Non-pigmented ciliary epithelial cell (primary cell): ENCODE data around the gene CDC27.
"Not testable (repeated sequence)": the region's sequence is repeated elsewhere in the genome, so short reads cannot be mapped to it uniquely, and the experiment has no call there.

Experiments used
- DNase-seq: peaks from one replicate; pipeline ENCODE4 v3.0.0-alpha.2; 2010; ENCODE audit warnings: low read depth

The CDC27 gene

GRCh38 chr17:47219621-47220475, 30.8 kb upstream of the CDC27 start:
- no peak for DNase-seq

GRCh38 chr17:47218896-47219430, 29.9 kb upstream of the CDC27 start:
- DNase-seq = no peak

GRCh38 chr17:47217279-47217678, 28.2 kb upstream of the CDC27 start:
- DNase-seq = not testable (repeated sequence)

GRCh38 chr17:47216821-47217220, 27.7 kb upstream of the CDC27 start:
- not testable (repeated sequence) for DNase-seq

GRCh38 chr17:47214931-47215330, 25.8 kb upstream of the CDC27 start:
- DNase-seq = no peak

- no peak for DNase-seq
Observed at GRCh38 chr17:47213540-47213939, 24.4 kb upstream of the CDC27 start.

GRCh38 chr17:47212458-47212857, 23.4 kb upstream of the CDC27 start:
- DNase-seq = no peak

GRCh38 chr17:47210779-47211178, 21.7 kb upstream of the CDC27 start:
- DNase-seq = no peak

- no peak for DNase-seq
Observed at GRCh38 chr17:47210105-47210504, 21.0 kb upstream of the CDC27 start.

GRCh38 chr17:47209499-47209898, 20.4 kb upstream of the CDC27 start:
- DNase-seq = no peak

- no peak for DNase-seq
Observed at GRCh38 chr17:47208744-47209488, 19.8 kb upstream of the CDC27 start, which contains the start of gene MYL4. MYL4 (plus strand) TSS chr17:47209348; CDS start chr17:47209423, 75 bp downstream.

- no peak for DNase-seq
Observed at GRCh38 chr17:47207143-47208067, 18.3 kb upstream of the CDC27 start.

- DNase-seq = peak; percentile 48
Observed at GRCh38 chr17:47205419-47205963, 16.4 kb upstream of the CDC27 start.

- DNase-seq = no peak
Observed at GRCh38 chr17:47204722-47205418, 15.8 kb upstream of the CDC27 start.

- DNase-seq = no peak
Observed at GRCh38 chr17:47203984-47204721, 15.1 kb upstream of the CDC27 start.

GRCh38 chr17:47201166-47201565, 12.1 kb upstream of the CDC27 start:
- no peak for DNase-seq

GRCh38 chr17:47200325-47200664, 11.2 kb upstream of the CDC27 start:
- DNase-seq = no peak

- no peak for DNase-seq
Observed at GRCh38 chr17:47199627-47200324, 10.7 kb upstream of the CDC27 start.

- DNase-seq = no peak
Observed at GRCh38 chr17:47197821-47198220, 8.7 kb upstream of the CDC27 start.
